Measurements from ENCODE around the gene INPP4B. TPM values are rescaled to one million over a fixed set of nuclear protein-coding genes. Genes with fewer than 3 reads are reported as not detected.
"Not testable (repeated sequence)": the region's sequence is repeated elsewhere in the genome, so short reads cannot be mapped to it uniquely, and the experiment has no call there.

Gene INPP4B
- total RNA-seq, 2 donors from 2014 or later = 10.0 to 14.1 TPM

DNA sequence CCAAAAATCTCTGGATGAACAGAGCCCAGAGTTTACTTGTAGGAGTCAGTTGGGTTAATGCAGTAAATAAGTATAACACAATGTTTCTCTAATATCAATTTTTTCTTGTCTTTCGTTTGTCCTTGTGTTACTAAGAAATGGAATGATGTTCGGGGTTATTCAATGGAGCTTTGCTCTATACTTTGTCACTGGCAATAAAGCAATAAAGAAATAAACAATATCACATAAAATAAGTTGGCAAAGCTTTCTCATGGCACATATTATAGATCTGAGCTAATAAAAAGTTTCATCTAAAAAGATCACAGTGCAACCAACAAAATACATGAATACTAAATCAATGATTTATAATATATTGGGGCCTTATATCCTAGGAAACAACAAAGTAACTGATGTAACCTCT lies 32.7 kb downstream of the INPP4B start:
- TF ChIP-seq, protein P1, sequence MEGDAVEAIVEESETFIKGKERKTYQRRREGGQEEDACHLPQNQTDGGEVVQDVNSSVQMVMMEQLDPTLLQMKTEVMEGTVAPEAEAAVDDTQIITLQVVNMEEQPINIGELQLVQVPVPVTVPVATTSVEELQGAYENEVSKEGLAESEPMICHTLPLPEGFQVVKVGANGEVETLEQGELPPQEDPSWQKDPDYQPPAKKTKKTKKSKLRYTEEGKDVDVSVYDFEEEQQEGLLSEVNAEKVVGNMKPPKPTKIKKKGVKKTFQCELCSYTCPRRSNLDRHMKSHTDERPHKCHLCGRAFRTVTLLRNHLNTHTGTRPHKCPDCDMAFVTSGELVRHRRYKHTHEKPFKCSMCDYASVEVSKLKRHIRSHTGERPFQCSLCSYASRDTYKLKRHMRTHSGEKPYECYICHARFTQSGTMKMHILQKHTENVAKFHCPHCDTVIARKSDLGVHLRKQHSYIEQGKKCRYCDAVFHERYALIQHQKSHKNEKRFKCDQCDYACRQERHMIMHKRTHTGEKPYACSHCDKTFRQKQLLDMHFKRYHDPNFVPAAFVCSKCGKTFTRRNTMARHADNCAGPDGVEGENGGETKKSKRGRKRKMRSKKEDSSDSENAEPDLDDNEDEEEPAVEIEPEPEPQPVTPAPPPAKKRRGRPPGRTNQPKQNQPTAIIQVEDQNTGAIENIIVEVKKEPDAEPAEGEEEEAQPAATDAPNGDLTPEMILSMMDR (IDR thresholded peaks at IDR 0.05) = no peak
- Histone ChIP-seq H3K9me3 (no peaks in the 10 kb centered on the region), H3K27ac (no peak overlapping the region), H3K4me3 (no peak overlapping the region), H3K4me1 (no peaks in the 10 kb centered on the region), H3K27me3 (no peaks in the 10 kb centered on the region), H3K9ac (ENCODE audit: low read depth in 2 of 2, low read length in 2 of 2) (no peak overlapping the region), H3K36me3 (no peaks in the 10 kb centered on the region)
- DNase-seq = no peak
- intact Hi-C loops (cut with DNase I) = no loop called here

GRCh38 chr4:142812091-142812490 lies 34.0 kb downstream of the INPP4B start:
- H3K9ac ChIP-seq (ENCODE audit: low read depth in 2 of 2, low read length in 2 of 2) = no peak overlapping the region
- intact Hi-C loops (cut with DNase I) = no loop called here
- no peaks in the 10 kb centered on the region for H3K27me3 ChIP-seq
- no peaks in the 10 kb centered on the region for H3K36me3 ChIP-seq
- no peaks in the 10 kb centered on the region for H3K4me1 ChIP-seq
- H3K27ac ChIP-seq = no peak overlapping the region
- H3K4me3 ChIP-seq = no peak overlapping the region
- no peak for DNase-seq
- H3K9me3 ChIP-seq = no peaks in the 10 kb centered on the region
- TF ChIP-seq, protein P1 (IDR thresholded peaks at IDR 0.05) = no peak

DNA sequence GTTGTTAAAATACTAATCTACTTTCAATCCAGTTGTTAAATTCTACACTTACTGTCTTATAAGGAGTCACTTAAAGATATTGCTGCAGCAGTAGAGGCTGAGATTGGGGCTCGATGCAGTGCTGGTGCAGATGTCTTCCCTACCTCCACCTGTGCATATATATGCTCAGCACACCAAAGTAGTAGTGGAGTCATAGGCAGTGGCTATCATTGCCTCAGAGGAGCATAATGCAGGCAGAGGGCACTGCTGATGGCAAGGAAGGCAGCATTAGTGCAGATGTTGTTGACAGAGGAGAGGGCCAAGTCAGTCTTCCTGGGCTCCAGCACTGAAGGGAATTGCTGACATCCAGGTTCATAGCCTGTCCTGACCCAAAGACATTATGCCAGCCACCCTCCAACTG lies 35.1 kb downstream of the INPP4B start:
- H3K36me3 ChIP-seq = no peaks in the 10 kb centered on the region
- no peaks in the 10 kb centered on the region for H3K27me3 ChIP-seq
- H3K9ac ChIP-seq (ENCODE audit: low read depth in 2 of 2, low read length in 2 of 2) = no peak overlapping the region
- no peaks in the 10 kb centered on the region for H3K4me1 ChIP-seq
- no peak overlapping the region for H3K27ac ChIP-seq
- H3K4me3 ChIP-seq = no peak overlapping the region
- intact Hi-C loops (cut with DNase I) = no loop called here
- H3K9me3 ChIP-seq = no peaks in the 10 kb centered on the region
- TF ChIP-seq, protein P1 (IDR thresholded peaks at IDR 0.05) = no peak
- DNase-seq = no peak

- DNase-seq = no peak
- no peak overlapping the region for H3K27ac ChIP-seq
- no peaks in the 10 kb centered on the region for H3K36me3 ChIP-seq
- no peaks in the 10 kb centered on the region for H3K9me3 ChIP-seq
- intact Hi-C loops (cut with DNase I) = no loop called here
- TF ChIP-seq, protein P1 (IDR thresholded peaks at IDR 0.05) = no peak
- H3K4me3 ChIP-seq = no peak overlapping the region
- H3K27me3 ChIP-seq = no peaks in the 10 kb centered on the region
- H3K4me1 ChIP-seq = no peaks in the 10 kb centered on the region
- H3K9ac ChIP-seq (ENCODE audit: low read depth in 2 of 2, low read length in 2 of 2) = no peak overlapping the region
These were observed 36.5 kb downstream of the INPP4B start for GRCh38 chr4:142809559-142809958.

- H3K27me3 ChIP-seq; H3K27ac ChIP-seq; H3K4me3 ChIP-seq; H3K36me3 ChIP-seq; intact Hi-C loops (cut with DNase I); H3K9me3 ChIP-seq; DNase-seq; H3K4me1 ChIP-seq; H3K9ac ChIP-seq (ENCODE audit: low read depth in 2 of 2, low read length in 2 of 2): not testable (repeated sequence)
These were observed 42.2 kb downstream of the INPP4B start for GRCh38 chr4:142803879-142804278.

DNA sequence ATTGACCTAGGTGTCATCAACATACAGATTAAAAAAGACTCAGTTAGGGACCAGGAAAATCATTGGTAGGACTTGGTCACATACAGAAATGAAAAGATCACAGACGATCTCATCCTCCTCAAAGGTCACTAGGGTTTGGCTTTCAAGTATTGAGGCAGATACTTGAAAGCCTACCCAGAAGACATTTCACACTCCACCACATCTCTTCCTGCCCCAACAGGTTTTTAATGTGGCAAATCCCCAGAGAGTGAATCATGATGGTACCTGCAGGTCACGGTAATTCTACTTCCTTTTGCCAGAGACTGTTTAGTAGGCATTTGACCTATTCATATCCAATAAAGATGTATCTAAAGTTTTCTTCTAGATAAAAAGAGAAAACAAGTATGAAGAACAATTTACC lies 44.1 kb downstream of the INPP4B start:
- TF ChIP-seq, protein P1 (IDR thresholded peaks at IDR 0.05) = no peak
- Histone ChIP-seq H3K4me1 (no peaks in the 10 kb centered on the region), H3K9ac (ENCODE audit: low read depth in 2 of 2, low read length in 2 of 2) (no peak overlapping the region), H3K27me3 (no peaks in the 10 kb centered on the region), H3K36me3 (no peaks in the 10 kb centered on the region), H3K27ac (no peak overlapping the region), H3K9me3 (no peaks in the 10 kb centered on the region), H3K4me3 (no peak overlapping the region)
- DNase-seq = no peak
- intact Hi-C loops (cut with DNase I) = no loop called here

Data from colonic mucosa (tissue), 4 donors.